OCI-LY7 (cell line): ENCODE results near the gene RABL3.

Source experiments
- CTCF ChIP-seq: fragments of 200-600 bp; sonication (generic); conservative IDR thresholded peaks from 2 replicates; pipeline ENCODE4 v1.5.1; 2014; ENCODE audit warnings: mild to moderate bottlenecking, antibody characterized with exemption, low read length, moderate library complexity, mixed read lengths
- EZH2phosphoT487 ChIP-seq: fragments of 200-600 bp; sonication (generic); IDR thresholded peaks from 2 replicates; pipeline ENCODE4 v1.6.1; 2018; ENCODE audit warnings: low read depth, borderline replicate concordance, mild to moderate bottlenecking, mixed run types, antibody characterized with exemption, low read length, moderate library complexity, mixed read lengths

GRCh38 chr3:120778776-120779175 lies 36.5 kb upstream of the RABL3 start:
- no peak for TF ChIP-seq CTCF
- TF ChIP-seq EZH2phosphoT487: no peak
